Measurements from ENCODE around the gene FADS1.

The FADS1 gene

DNA sequence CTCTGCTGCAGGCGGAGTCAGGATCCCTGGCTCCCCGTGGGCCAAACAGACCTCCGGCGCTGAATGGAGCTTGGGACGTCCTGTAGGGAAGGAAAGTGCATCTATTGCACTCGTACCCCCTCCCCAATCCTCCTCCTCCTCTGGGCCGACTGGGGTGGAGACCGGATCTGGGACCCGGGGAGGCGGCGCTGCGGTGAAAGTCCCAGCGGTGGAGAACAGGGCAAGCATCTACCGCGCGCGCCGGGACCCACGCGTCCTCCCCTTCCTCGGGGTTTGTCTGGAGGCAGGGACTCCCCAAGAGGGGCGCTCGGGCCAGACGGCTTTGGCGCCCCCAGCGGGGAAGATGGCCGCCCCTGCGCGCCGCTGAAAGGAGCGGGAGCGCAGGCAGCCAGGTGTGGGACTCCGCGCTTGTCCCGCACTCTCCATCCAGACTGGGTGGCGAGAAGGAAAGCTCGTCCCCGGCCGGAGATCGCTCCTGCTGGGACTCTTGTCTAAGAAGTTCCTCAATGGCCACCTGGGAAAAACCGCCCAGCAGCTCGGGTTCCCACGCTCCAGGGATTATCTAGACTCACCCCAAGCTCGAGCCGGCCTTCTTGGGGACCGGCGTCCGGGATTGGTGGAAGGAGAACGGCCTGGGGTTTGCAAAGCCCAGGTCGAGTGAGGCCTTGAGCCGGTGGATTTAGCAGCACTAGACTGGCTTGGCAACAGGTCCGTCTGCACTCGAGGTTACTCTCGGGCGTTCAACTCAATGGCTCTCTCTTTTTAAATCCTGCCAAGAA lies 12.0 kb upstream of the FADS1 start:
- TF ChIP-seq ZFX (IDR thresholded peaks at IDR 0.05), result peak; percentile 18
- TF ChIP-seq, protein P1, sequence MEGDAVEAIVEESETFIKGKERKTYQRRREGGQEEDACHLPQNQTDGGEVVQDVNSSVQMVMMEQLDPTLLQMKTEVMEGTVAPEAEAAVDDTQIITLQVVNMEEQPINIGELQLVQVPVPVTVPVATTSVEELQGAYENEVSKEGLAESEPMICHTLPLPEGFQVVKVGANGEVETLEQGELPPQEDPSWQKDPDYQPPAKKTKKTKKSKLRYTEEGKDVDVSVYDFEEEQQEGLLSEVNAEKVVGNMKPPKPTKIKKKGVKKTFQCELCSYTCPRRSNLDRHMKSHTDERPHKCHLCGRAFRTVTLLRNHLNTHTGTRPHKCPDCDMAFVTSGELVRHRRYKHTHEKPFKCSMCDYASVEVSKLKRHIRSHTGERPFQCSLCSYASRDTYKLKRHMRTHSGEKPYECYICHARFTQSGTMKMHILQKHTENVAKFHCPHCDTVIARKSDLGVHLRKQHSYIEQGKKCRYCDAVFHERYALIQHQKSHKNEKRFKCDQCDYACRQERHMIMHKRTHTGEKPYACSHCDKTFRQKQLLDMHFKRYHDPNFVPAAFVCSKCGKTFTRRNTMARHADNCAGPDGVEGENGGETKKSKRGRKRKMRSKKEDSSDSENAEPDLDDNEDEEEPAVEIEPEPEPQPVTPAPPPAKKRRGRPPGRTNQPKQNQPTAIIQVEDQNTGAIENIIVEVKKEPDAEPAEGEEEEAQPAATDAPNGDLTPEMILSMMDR (conservative IDR thresholded peaks at IDR 0.05), result peak; percentile 64; the same call in 1 of the 2 replicates
- H3K27ac ChIP-seq, result peak overlapping the region; percentile 99

DNA sequence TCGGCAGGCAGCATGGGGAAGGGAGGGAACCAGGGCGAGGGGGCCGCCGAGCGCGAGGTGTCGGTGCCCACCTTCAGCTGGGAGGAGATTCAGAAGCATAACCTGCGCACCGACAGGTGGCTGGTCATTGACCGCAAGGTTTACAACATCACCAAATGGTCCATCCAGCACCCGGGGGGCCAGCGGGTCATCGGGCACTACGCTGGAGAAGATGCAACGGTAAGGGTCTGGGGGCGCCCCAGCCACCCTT lies 11.5 kb upstream of the FADS1 start:
- peak overlapping the region; percentile 99 for H3K27ac ChIP-seq
- TF ChIP-seq ZFX (IDR thresholded peaks at IDR 0.05), result no peak
- TF ChIP-seq, protein P1 (conservative IDR thresholded peaks at IDR 0.05), result no peak

DNA sequence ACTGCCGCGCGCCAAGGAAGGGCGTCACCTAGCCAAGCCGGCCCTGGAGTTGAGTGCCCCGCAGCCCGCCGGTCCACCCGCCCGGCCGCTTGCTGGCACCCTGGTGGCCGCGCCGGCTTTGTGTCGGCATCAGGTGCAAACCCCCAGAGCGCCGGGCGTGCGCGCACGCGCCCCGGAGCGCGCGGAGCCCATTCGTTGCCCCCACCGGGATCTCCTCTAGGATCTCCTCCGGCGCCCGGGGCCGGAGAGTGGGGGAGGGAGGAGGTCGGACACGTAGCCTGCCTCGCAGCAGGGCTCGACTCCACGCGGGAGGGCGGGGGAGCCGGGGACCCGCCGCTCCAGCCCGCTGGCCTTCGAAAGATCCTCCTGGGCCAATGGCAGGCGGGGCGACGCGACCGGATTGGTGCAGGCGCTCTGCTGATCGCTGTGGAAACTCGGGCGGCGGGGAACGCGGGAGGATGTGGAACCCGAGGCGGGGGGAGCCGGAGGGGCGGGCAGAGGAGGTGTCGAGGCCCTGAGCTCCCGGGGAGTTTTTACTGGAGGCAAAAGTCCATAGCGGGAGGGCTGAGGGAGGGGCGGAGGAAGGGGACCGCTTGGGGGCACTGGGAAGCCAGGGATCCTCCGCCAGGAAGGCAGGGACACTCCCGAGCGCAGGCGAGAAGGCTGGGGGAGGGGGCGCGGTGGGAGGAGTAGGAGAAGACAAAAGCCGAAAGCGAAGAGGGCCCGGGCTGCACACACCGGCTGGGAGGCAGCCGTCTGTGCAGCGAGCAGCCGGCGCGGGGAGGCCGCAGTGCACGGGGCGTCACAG lies 11.0 kb upstream of the FADS1 start, which contains the start of gene FADS2:
FADS2 (plus strand) TSS at position 730 of the 808 bp plus-strand sequence. CDS start 91 bp downstream, outside the sequence.
- peak; percentile 65 for TF ChIP-seq ZFX (IDR thresholded peaks at IDR 0.05)
- TF ChIP-seq, protein P1 (conservative IDR thresholded peaks at IDR 0.05), result no peak
- peak within 1 kb of the TSS; percentile 99 for H3K27ac ChIP-seq

DNA sequence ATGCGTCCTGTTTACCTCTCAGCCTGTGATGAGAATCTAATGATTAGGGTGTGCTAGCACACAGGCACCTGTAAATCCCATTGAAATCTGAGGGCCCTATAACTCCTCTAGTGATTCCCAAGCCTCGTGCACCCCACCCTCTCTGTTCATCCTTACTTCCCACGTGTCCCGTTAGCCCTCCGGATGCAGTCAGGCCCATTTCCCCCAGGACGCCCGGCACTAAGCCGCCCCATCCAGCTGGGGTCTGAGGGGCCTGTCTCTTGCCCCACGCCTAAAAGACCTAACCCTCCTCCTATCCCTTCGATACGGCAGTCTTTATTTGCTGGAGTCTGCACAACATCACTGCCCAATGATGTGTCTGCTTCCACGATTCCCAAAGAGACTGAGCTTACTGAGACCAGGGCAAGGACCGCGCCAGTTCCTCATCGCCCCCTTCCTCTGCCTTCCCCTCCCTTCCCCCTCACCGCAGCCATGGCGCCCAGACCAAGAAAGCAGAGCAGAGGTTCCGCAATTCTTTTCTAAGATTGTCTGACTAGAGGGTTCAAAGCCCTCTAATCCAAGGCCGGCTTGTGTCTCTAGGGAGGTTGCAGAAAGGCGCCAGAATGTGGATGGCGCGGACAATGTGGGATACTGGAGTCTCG lies 10.2 kb upstream of the FADS1 start:
- peak overlapping the region; percentile 99 for H3K27ac ChIP-seq
- TF ChIP-seq, protein P1 (conservative IDR thresholded peaks at IDR 0.05), result no peak
- TF ChIP-seq ZFX (IDR thresholded peaks at IDR 0.05), result no peak

DNA sequence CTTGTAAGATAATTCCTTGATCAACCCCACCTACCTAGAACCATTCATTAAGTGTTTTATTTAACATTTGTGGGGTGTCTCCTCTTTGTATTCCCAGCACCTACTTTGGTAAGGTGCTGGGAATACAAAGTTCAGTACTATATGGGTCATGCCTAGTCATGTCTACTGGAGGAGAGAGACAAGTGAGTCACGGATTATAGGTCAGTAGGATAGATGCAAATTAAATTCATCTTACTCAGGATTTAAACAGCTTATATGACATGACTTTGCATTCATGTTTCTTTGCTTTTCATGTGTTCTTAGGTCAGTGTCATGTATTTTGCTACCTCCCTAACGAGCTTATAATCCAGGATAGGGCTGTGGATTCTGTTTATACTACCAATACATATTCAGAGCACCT lies 3.4 kb upstream of the FADS1 start:
- peak overlapping the region; percentile 62 for H3K27ac ChIP-seq
- no peak for TF ChIP-seq ZFX (IDR thresholded peaks at IDR 0.05)
- TF ChIP-seq, protein P1 (conservative IDR thresholded peaks at IDR 0.05), result no peak

DNA sequence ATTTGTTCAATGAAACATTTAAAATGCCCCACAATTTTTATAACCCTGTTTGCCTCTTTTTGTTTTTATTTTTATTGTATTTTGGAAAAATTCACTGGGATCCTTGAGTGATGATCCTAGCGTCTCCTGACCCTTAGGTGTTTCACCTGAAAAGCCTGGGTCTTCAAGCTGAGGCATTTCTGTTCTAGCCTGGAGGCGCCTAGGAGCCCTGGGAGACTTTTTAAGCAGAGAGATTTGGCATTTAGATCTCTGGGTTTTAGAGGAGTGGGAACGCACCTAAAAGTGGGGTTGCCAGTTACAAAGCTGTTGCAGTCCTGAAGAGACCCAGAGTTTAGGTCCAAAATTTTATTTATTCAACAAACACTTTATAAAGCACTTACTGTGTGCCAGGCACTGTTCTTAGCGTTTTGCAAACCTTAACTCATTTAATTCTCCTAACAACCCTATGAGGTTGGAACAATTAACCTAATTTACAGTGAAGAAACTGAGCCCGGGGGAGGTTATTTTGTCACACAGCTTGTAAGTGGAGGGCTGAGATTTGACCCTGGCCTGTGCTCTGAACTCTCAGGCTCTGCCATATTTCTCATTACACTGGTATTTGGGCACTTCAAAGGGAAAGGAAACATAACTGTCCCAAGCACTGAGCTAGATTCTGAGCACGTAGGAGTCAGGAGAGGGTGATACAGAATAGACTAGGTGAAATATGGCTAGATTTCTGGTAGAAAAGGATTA lies 834 bp upstream of the FADS1 start:
- H3K27ac ChIP-seq, result peak overlapping the region; percentile 99
- TF ChIP-seq, protein P1 (conservative IDR thresholded peaks at IDR 0.05), result no peak
- TF ChIP-seq ZFX (IDR thresholded peaks at IDR 0.05), result no peak
